GM21786 (cell line): ENCODE data around the gene TFAP2B.

Experiments
- ATAC-seq: cut with Tn5 transposase; IDR thresholded peaks from one replicate; pipeline ENCODE4 v1.9.1; 2021; ENCODE audit not compliant: unreplicated experiment

Gene TFAP2B

DNA sequence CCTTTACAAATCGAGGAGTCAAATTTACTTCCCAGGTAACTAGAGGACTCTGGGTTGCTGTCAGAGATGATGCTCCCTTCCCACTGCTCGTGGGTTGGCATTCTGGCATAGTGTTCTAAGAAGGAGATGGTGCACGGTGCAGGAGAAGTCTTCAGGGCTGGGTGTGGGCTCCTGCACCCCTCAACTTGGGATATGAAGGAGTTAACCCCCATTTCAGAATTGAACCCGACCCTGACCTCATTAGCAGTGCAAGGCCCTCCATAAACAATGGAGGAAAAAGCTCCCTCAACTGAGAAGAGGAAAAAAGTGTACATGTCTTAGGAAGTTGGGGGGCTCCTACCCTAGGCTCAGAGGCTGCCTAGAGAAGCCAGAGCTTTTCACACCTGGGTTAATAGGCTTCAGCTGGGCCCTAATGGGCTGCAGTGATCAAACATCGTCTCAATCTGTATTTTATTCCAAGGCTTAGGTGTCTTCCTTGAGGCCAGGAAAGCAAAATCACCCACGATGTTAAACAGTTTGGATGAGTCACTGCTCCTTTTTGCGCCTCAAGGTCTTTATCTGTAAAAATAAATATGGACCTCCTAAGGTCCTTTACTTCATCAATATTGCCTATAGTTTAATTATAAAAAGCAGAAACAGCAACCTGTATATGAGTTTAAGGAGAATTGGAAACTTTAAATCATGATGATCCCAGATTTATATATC is 29.4 kb downstream of the TFAP2B start:
- no peak for ATAC-seq

DNA sequence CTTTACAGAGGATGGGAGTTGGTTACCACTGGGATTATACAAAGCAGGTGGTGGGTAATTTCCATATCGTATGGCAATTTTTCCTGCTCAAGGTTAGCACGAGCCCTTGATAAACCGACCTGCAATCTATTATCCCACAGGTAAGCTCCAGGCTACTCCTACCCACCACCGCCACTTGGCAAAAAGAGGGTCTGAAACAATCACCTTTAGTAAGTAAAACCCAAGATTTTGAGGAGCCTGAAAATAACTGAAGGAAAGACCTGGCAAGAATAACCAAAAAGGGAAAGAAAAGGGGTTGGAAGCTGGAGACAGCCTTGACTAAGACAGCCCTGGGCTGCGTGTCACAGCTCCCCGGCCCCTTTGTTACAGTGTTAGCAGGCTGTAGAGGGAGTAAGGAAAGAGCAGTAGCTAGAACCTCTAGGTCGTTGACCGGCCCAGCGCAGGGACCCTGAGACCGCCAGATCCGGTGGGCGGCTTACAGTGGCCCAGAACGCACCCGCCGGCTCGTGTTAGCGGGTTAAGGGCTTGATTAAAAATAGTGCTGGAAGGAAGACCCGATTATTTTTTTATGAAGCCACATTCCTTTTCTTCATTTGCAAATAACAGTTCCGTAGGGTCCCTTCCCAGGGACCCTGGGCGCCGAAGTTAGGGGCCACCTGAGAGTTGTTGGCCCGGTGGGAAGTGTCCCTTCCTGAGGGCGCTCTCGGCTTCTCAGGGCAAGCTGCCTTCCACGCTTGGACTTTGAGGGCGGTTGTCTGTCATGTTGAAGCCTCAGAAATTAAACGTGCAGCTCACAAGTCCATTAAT is 30.5 kb downstream of the TFAP2B start:
- no peak for ATAC-seq

- ATAC-seq: no peak
These were observed 31.1 kb downstream of the TFAP2B start for GRCh38 chr6:50849796-50850180.

- ATAC-seq: no peak
These were observed 31.8 kb downstream of the TFAP2B start for GRCh38 chr6:50850223-50851048.

DNA sequence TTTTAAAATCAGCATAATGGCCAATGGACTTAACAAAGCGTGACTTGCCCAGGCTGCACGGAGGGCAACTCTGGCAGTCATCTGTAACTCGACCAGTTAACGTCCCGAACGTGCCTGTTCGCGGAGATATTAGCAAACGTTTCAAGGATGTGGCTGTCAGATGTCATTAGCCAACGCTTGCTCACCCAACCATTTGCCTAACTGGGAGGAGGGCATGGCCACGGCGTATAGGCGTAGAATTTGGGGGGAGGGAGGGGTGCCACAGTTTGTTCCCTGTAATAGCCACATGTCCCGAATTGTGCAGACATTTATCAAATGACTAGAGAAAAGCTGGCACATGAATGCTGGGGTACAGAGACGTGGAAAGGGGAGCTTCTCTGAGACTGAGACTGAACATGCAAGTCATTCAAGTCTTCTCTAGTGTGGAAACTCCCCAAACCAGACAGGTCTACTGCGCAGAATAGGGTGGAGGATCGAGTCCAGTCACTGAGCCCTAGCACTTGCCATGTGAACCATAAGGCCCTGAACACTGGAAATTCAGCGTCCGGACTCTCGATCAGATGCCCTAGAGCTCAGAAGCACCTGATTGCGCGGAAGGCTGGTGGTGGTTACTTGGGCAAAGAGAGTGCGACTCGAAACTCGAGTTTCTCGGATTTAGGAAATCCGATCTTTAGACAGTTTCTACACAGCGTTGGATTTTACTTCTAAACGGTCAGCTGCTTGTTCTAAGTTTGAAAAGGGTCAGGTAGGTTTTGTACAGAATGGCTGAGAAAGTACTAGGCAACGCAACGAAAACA is 32.6 kb downstream of the TFAP2B start:
- ATAC-seq: no peak

GRCh38 chr6:50853939-50854338 is 35.3 kb downstream of the TFAP2B start:
- no peak for ATAC-seq

DNA sequence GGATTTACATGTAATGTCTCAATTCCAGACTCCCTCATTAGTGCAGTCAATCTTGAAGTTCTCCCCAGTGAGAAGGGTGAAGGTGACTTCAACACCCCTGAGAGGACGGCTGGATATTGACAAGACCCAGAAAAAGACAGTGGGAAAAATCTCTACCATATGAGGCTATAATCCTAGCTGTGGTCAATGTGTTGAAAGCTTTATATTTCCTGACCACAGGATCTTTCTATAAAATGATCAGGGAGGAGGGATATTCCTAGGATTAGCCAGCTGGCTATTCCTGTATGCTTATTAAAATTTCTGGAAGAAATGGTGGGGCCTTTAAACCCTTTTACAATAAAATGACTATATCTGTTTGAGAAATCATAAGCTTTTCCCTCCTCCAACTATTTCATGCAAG is 43.0 kb downstream of the TFAP2B start:
- no peak for ATAC-seq

GRCh38 chr6:50862176-50862575 is 43.5 kb downstream of the TFAP2B start:
- no peak for ATAC-seq

GRCh38 chr6:50864601-50865000 is 45.9 kb downstream of the TFAP2B start:
- no peak for ATAC-seq

DNA sequence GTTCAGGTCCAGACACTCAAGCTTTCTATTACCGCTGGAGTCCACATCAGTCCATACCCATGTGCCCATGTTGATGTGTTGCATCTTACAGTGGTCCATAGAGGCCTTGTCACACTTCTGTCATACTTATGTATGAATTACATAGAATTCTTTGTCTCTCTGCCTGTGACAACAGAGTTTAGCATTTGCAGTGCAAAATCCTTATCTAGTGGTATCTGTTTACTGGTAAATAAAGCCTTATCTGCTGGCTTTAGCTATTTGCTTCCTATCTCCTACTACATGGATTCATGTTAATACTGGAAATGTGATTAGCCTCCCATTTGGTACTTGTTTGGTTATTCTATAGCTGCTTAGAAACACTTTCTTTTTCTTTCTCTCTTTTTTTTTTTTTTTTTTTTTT is 49.8 kb downstream of the TFAP2B start:
- no peak for ATAC-seq

DNA sequence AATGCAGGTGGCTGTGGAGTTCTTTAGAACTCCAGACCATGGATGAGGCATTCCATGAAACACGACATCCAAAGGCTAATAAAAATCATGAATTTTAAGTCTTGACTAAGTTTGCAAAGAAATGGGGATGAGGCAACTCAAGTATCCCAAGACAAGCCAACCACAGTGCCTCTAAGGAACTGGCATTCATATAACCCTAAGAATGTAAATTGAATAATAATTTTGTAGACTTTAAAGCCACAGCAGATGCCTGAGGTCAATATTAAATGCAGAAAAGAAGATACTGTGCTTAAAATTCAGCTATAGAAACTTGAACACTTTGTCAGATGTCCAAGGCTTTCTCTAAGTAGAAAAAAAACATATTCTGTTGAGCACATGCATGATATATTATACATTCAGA is 54.5 kb downstream of the TFAP2B start:
- no peak for ATAC-seq

- no peak for ATAC-seq
These were observed 65.7 kb downstream of the TFAP2B start for GRCh38 chr6:50884364-50884763.

DNA sequence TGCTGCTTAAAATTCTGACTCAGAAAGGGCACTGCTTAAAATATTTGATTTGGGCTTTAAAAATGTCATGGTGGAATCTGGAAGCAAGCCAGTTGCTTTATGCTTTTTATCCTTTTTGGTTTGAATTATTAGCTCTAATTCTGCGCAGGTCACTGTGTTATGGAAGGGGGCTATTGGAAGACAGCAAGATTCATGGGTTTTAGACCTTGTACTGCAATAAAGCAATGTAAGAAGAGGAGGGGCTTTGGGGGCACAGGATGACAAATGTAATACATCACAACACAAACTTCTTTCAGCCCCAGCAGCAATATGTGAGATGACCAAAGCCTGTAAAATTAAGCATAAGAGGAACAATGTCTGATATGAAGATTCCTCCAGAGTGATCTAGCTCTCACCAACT is 68.4 kb downstream of the TFAP2B start:
- no peak for ATAC-seq

DNA sequence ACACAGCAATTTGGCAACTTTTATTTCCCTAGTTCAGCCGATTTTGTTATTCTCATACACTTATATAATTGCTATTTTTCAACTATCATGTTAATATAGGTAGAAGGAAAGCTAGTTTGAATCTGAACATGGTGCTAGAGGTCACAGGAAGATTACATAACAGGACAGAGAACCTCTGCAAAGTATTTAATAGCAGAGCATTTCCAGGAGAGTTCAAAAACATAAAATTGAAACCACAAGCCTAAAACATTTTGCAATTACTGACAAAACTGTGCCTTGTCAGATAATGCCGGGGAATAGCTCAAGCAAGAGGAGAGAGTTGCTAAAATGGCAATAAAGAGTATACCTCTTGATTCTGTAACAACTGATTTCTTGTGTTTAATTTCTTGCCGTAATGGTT is 70.8 kb downstream of the TFAP2B start:
- no peak for ATAC-seq

GRCh38 chr6:50889935-50890334 is 71.3 kb downstream of the TFAP2B start:
- no peak for ATAC-seq

- ATAC-seq: no peak
These were observed 71.9 kb downstream of the TFAP2B start for GRCh38 chr6:50890579-50890978.

- ATAC-seq: no peak
These were observed 72.6 kb downstream of the TFAP2B start for GRCh38 chr6:50891290-50891689.
